Myocyte (in vitro differentiated cells): ENCODE measurements around the gene ZNRF3. TPM values are rescaled to one million over a fixed set of nuclear protein-coding genes. Genes with fewer than 3 reads are reported as not detected.
A peak's percentile ranks its signal among the peaks of the same experiment; 100 is the strongest.
"Not testable (repeated sequence)": the region's sequence is repeated elsewhere in the genome, so short reads cannot be mapped to it uniquely, and the experiment has no call there.

Source experiments
- DNase-seq: peaks from one replicate; pipeline ENCODE4 v3.0.0-alpha.2; 2012; ENCODE audit warnings: low read depth
- total RNA-seq: library from RNA; depleted of rRNA; stranded (reverse); fragments of >200 nt; gene quantifications from 2 replicates; pipeline ENCODE4 v1.2.3, GENCODE V29; 2014

Gene ZNRF3
- total RNA-seq, 1 donor from 2014 or later: 13.9 TPM

GRCh38 chr22:28929197-28929596, 45.8 kb downstream of the ZNRF3 start:
- no peak for DNase-seq

- DNase-seq: no peak
These were observed 47.1 kb downstream of the ZNRF3 start for GRCh38 chr22:28930357-28931007.

GRCh38 chr22:28931844-28932567, 48.6 kb downstream of the ZNRF3 start:
- no peak for DNase-seq

GRCh38 chr22:28933321-28933720, 49.9 kb downstream of the ZNRF3 start:
- no peak for DNase-seq

GRCh38 chr22:28934026-28934425, 50.7 kb downstream of the ZNRF3 start:
- DNase-seq: no peak

- DNase-seq: no peak
These were observed 51.8 kb downstream of the ZNRF3 start for GRCh38 chr22:28935140-28935539.

- DNase-seq: no peak
These were observed 52.3 kb downstream of the ZNRF3 start for GRCh38 chr22:28935713-28936112.

GRCh38 chr22:28936200-28936599, 52.8 kb downstream of the ZNRF3 start:
- DNase-seq: no peak

- DNase-seq: no peak
These were observed 54.0 kb downstream of the ZNRF3 start for GRCh38 chr22:28937206-28938025.

GRCh38 chr22:28938286-28938833, 55.0 kb downstream of the ZNRF3 start:
- DNase-seq: no peak

- no peak for DNase-seq
These were observed 56.0 kb downstream of the ZNRF3 start for GRCh38 chr22:28939394-28939793.

GRCh38 chr22:28939932-28940331, 56.6 kb downstream of the ZNRF3 start:
- no peak for DNase-seq

GRCh38 chr22:28940441-28940840, 57.1 kb downstream of the ZNRF3 start:
- DNase-seq: no peak

GRCh38 chr22:28942333-28942732, 59.0 kb downstream of the ZNRF3 start:
- no peak for DNase-seq

GRCh38 chr22:28942801-28943500, 59.6 kb downstream of the ZNRF3 start:
- DNase-seq: peak; percentile 36

GRCh38 chr22:28943501-28943879, 60.1 kb downstream of the ZNRF3 start:
- no peak for DNase-seq

GRCh38 chr22:28947125-28947524, 63.8 kb downstream of the ZNRF3 start:
- DNase-seq: no peak

GRCh38 chr22:28948424-28948823, 65.1 kb downstream of the ZNRF3 start:
- DNase-seq: no peak

GRCh38 chr22:28948860-28949551, 65.6 kb downstream of the ZNRF3 start:
- not testable (repeated sequence) for DNase-seq

- DNase-seq: no peak
These were observed 66.4 kb downstream of the ZNRF3 start for GRCh38 chr22:28949788-28950187.
